LNCAP (cell line): Measurements from ENCODE around the gene USP12.

ENCODE experiments used
- CTCF ChIP-seq: fragments of 450-650 bp; IDR thresholded peaks from 2 replicates; pipeline ENCODE4 v1.5.1; 2017; ENCODE audit warnings: mild to moderate bottlenecking

USP12 gene

GRCh38 chr13:27052551-27053208 is 118.9 kb downstream of the USP12 start:
- no peak for TF ChIP-seq CTCF

DNA sequence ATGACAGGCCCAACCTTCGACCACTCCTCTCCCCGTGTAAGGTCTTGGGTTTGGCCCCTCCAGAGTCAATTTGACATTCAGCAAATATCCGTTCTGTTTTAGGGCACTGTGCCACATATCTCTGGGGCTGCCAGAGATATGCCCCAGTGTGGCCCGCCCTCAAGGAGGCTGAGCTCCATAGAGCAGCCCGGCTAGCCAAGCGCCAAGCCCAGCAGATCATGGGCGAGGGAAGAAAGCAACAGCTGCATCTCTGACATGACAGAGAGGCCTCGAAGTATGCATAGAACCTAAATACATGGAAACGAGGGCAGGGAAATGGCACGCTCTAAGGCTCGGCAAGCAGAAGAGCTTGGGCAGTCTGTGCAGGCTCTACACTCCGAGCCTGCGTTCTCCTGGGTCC is 124.5 kb downstream of the USP12 start:
- no peak for TF ChIP-seq CTCF

- no peak for TF ChIP-seq CTCF
These were observed 126.6 kb downstream of the USP12 start for GRCh38 chr13:27044837-27045570.

GRCh38 chr13:27043013-27043412 is 128.6 kb downstream of the USP12 start:
- no peak for TF ChIP-seq CTCF

GRCh38 chr13:27041341-27041740 is 130.3 kb downstream of the USP12 start:
- no peak for TF ChIP-seq CTCF

DNA sequence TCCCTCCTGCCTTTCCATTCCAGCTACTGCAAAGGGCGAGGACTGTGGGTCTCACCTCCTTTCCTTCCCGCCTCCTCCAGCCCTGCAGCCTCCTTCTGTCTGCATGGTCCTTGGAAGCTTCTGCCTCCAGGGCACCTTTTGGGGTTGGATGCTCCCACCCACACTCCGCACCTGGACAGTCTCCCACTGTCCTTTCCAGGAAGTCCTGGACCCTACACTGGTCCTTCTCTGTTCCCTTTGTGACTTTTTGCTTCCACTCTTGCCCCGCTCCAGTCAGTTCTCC is 130.8 kb downstream of the USP12 start:
- no peak for TF ChIP-seq CTCF

DNA sequence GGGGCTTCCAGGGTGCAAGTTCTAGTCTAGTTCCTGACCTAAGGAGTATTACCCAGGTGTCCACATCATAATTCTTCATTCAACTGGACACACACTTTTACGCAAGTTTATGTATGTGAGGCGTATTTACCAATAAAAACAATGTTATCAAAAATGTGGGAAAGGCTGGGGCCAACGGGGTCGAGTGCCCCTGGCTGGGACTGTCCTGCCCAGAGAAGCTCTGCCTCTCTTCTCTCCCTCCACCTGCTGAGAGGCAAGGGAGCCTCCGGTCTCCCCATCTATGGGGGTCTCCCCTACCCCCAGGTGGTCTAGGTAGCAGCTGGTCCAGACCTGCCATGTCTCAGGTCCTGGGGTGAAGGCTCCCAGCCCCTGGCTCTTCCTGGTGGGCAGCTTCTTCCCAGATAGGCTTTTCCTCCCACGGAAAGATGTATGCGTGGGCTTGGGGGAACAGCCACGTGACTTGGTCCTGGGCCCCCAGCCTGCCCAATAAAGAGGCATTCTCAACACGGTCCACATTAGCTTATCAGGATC is 132.4 kb downstream of the USP12 start:
- no peak for TF ChIP-seq CTCF
